GM23248 (cell line): ENCODE results near the gene CXCR5.

ENCODE experiments used
- EZH2 ChIP-seq: fragments of 200-600 bp; sonication (generic); IDR thresholded peaks from 2 replicates; pipeline ENCODE4 v1.6.1; 2018; ENCODE audit warnings: antibody characterized with exemption, mild to moderate bottlenecking; ENCODE audit not compliant: insufficient read depth, poor library complexity, severe bottlenecking
- EZH2phosphoT487 ChIP-seq: fragments of 200-600 bp; sonication (generic); IDR thresholded peaks from 2 replicates; pipeline ENCODE4 v1.6.1; 2018; ENCODE audit warnings: antibody characterized with exemption, moderate library complexity, mild to moderate bottlenecking, low read depth; ENCODE audit not compliant: insufficient read depth

GRCh38 chr11:118929501-118930093, 45.9 kb downstream of the CXCR5 start:
- TF ChIP-seq EZH2 (no peak), EZH2phosphoT487 (no peak)
